Ramos (cell line): Measurements from ENCODE around the gene ZBTB6.

Experiments used
- in situ Hi-C: fragments of 300-500 bp; cut with MboI; formaldehyde crosslinking; loops from one replicate; pipeline ENCODE4 v1.14.3; 2022; ENCODE audit warnings: low sequenced_read_pairs; ENCODE audit not compliant: unreplicated experiment

Gene ZBTB6

GRCh38 chr9:122912964-122913673, at the start of gene ZBTB6:
Gene ZBTB6, minus strand, starts transcription at chr9:122913323. Its CDS starts 1,251 bp downstream, at chr9:122912072.
- in situ Hi-C loops = loop anchor here (25.0 kb wide), 1 partner anchor 424 kb away; no protein-coding TSS in a partner anchor

GRCh38 chr9:122961139-122961538, 48.0 kb upstream of the ZBTB6 start:
- in situ Hi-C loops = no loop called here

GRCh38 chr9:122955961-122956360, 42.8 kb upstream of the ZBTB6 start:
- in situ Hi-C loops = no loop called here

- in situ Hi-C loops = no loop called here
Measured at GRCh38 chr9:122954253-122954691, 41.1 kb upstream of the ZBTB6 start.

GRCh38 chr9:122951056-122951455, 37.9 kb upstream of the ZBTB6 start:
- in situ Hi-C loops = no loop called here

- in situ Hi-C loops = no loop called here
Measured at GRCh38 chr9:122950263-122950662, 37.1 kb upstream of the ZBTB6 start.

GRCh38 chr9:122949696-122950095, 36.6 kb upstream of the ZBTB6 start:
- in situ Hi-C loops = no loop called here

GRCh38 chr9:122948313-122948712, 35.2 kb upstream of the ZBTB6 start:
- in situ Hi-C loops = no loop called here

- in situ Hi-C loops = no loop called here
Measured at GRCh38 chr9:122946461-122947005, 33.4 kb upstream of the ZBTB6 start.

GRCh38 chr9:122944960-122945888, 32.1 kb upstream of the ZBTB6 start:
- in situ Hi-C loops = no loop called here

- in situ Hi-C loops = no loop called here
Measured at GRCh38 chr9:122941582-122942234, 28.6 kb upstream of the ZBTB6 start.

- in situ Hi-C loops = no loop called here
Measured at GRCh38 chr9:122940749-122941581, 27.8 kb upstream of the ZBTB6 start, which contains the start of gene RABGAP1. Gene RABGAP1, plus strand, starts transcription at chr9:122941020. Its CDS starts 16,040 bp downstream, at chr9:122957060.

GRCh38 chr9:122940454-122940748, 27.3 kb upstream of the ZBTB6 start:
- in situ Hi-C loops = no loop called here

GRCh38 chr9:122939601-122940000, 26.5 kb upstream of the ZBTB6 start:
- in situ Hi-C loops = no loop called here

GRCh38 chr9:122936883-122937282, 23.8 kb upstream of the ZBTB6 start:
- in situ Hi-C loops = no loop called here

GRCh38 chr9:122936464-122936863, 23.3 kb upstream of the ZBTB6 start:
- in situ Hi-C loops = no loop called here

GRCh38 chr9:122931226-122932121, 18.4 kb upstream of the ZBTB6 start, which contains the start of gene ZBTB26:
Gene ZBTB26, minus strand, starts transcription at chr9:122931512. Its CDS starts 11,578 bp downstream, at chr9:122919934.
- in situ Hi-C loops = no loop called here

GRCh38 chr9:122930541-122931225, 17.6 kb upstream of the ZBTB6 start:
- in situ Hi-C loops = no loop called here
